RWPE2 (cell line): Measurements from ENCODE around the gene LRRC25.

Experiments used
- ATAC-seq: fragments of 200-7000 bp; cut with Tn5 transposase; 3 replicates; pipeline ENCODE4 v1.9.1; 2021; ENCODE audit warnings: low read depth
- DNase-seq: peaks from one replicate; pipeline ENCODE4 v3.0.0-alpha.2; 2020; ENCODE audit warnings: low spot score
- H3K27ac ChIP-seq: fragments of 450-650 bp; 2 replicates; pipeline ENCODE4 v1.5.1; 2017; ENCODE audit warnings: mild to moderate bottlenecking; ENCODE audit not compliant: poor library complexity, severe bottlenecking
- H3K27me3 ChIP-seq: fragments of 250-450 bp; sonication (Bioruptor Pico); 2 replicates; pipeline ENCODE4 v1.5.1; 2021; ENCODE audit warnings: mild to moderate bottlenecking, moderate library complexity; ENCODE audit not compliant: insufficient read depth, poor library complexity, severe bottlenecking
- H3K36me3 ChIP-seq: fragments of 250-450 bp; sonication (Bioruptor Pico); 2 replicates; pipeline ENCODE4 v1.5.1; 2020; ENCODE audit warnings: low read depth, mild to moderate bottlenecking, moderate library complexity
- H3K4me1 ChIP-seq: fragments of 250-450 bp; sonication (Bioruptor Pico); 2 replicates; pipeline ENCODE4 v1.5.1; 2021; ENCODE audit warnings: mild to moderate bottlenecking, moderate library complexity; ENCODE audit not compliant: insufficient read depth, poor library complexity, severe bottlenecking
- H3K4me3 ChIP-seq: fragments of 250-450 bp; sonication (Bioruptor Pico); 2 replicates; pipeline ENCODE4 v1.5.1; 2021; ENCODE audit warnings: mild to moderate bottlenecking, moderate library complexity; ENCODE audit not compliant: severe bottlenecking
- H3K9me3 ChIP-seq: fragments of 250-450 bp; sonication (Bioruptor Pico); 2 replicates; pipeline ENCODE4 v1.5.1; 2021; ENCODE audit warnings: mild to moderate bottlenecking, moderate library complexity; ENCODE audit not compliant: severe bottlenecking
- CTCF ChIP-seq: fragments of 450-650 bp; IDR thresholded peaks from one replicate; pipeline ENCODE4 v1.5.1; 2017; ENCODE audit warnings: mild to moderate bottlenecking, moderate library complexity; ENCODE audit not compliant: poor library complexity, severe bottlenecking

The LRRC25 gene

GRCh38 chr19:18397242-18398202, at the start of gene LRRC25:
Gene LRRC25 (minus strand): TSS chr19:18397622. CDS start chr19:18396963, 659 bp downstream.
- Histone ChIP-seq H3K27me3 (no peaks in the 10 kb centered on the region), H3K4me3 (no peak within 1 kb of the TSS), H3K27ac (no peak within 1 kb of the TSS), H3K4me1 (peaks cover 4% of the 10 kb centered on the region), H3K36me3 (no peaks in the 10 kb centered on the region), H3K9me3 (no peaks in the 10 kb centered on the region)
- ATAC-seq (no peak), DNase-seq (no peak)
- TF ChIP-seq CTCF, result no peak

- Histone ChIP-seq H3K27ac (no peak overlapping the region), H3K27me3 (no peaks in the 10 kb centered on the region), H3K9me3 (no peaks in the 10 kb centered on the region), H3K4me1 (no peaks in the 10 kb centered on the region), H3K36me3 (peaks cover 69% of the 10 kb centered on the region), H3K4me3 (no peak overlapping the region)
- no peak for TF ChIP-seq CTCF
- ATAC-seq (no peak), DNase-seq (no peak)
Observed at GRCh38 chr19:18446811-18447359, 49.5 kb upstream of the LRRC25 start.

- Histone ChIP-seq H3K9me3 (no peaks in the 10 kb centered on the region), H3K27me3 (no peaks in the 10 kb centered on the region), H3K4me1 (no peaks in the 10 kb centered on the region), H3K27ac (no peak overlapping the region), H3K36me3 (peaks cover 65% of the 10 kb centered on the region), H3K4me3 (no peak overlapping the region)
- no peak for DNase-seq
- no peak for TF ChIP-seq CTCF
- ATAC-seq, result no peak
Observed at GRCh38 chr19:18446145-18446810, 48.9 kb upstream of the LRRC25 start.

GRCh38 chr19:18445262-18445948, 48.0 kb upstream of the LRRC25 start:
- Histone ChIP-seq H3K4me3 (no peak overlapping the region), H3K4me1 (no peaks in the 10 kb centered on the region), H3K27ac (no peak overlapping the region), H3K36me3 (peaks cover 56% of the 10 kb centered on the region), H3K27me3 (no peaks in the 10 kb centered on the region), H3K9me3 (no peaks in the 10 kb centered on the region)
- DNase-seq (no peak), ATAC-seq (no peak)
- TF ChIP-seq CTCF, result no peak
